ENCODE measurements around the gene MYO6. TPM values are rescaled to one million over a fixed set of nuclear protein-coding genes. Genes with fewer than 3 reads are reported as not detected.

The MYO6 gene
- total RNA-seq, 1 donor from 2014 or later = 62.7 TPM

DNA sequence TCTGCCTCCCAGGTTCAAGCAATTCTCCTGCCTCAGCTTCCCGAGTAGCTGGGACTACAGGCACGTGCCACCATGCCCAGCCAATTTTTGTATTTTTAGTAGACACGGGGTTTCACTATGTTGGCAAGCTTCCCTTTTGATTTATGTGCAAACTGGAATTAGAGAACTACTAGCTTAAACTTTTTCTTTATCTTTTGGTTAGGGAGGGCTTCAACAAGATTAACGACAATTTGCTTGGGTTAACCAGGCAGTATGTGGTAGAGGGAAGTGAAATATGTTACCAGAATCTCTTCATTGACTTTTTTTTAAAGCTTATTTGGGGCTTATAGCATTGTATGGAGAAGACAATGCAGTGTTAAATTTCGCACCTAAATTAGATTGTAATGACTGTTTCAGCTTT is 9.0 kb downstream of the MYO6 start:
- intact Hi-C loops (cut with DNase I) = no loop called here
- H3K4me1 ChIP-seq = peaks cover 22% of the 10 kb centered on the region
- no peak for TF ChIP-seq CTCF (IDR thresholded peaks at IDR 0.05)
- H3K9me3 ChIP-seq = no peaks in the 10 kb centered on the region
- no peak overlapping the region for H3K27ac ChIP-seq
- H3K4me3 ChIP-seq = no peak overlapping the region
- H3K27me3 ChIP-seq (ENCODE audit: low read depth) = no peaks in the 10 kb centered on the region
- ATAC-seq = no peak
- DNase-seq = no peak
- H3K36me3 ChIP-seq = no peaks in the 10 kb centered on the region

DNA sequence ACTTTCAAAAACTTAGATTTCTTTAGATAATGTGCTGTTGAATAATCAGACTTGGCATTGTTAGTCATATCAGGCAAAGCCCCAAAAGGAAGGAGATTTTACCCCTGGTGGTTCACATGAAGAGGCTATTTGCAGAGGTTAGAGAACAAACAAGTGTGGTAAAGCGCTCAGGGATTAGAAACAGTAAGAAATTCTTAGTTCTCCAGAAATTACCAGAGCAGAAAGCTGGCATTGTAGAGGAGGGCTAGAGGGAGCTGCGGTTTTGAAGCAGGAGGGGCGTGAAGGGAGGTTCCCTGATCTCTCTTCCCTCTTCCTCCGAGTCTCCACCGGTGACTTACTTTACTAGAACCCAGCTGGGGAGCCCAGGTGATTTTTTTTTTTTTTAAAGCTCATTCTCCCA is 10.2 kb downstream of the MYO6 start:
- intact Hi-C loops (cut with DNase I) = no loop called here
- peaks cover 13% of the 10 kb centered on the region for H3K4me1 ChIP-seq
- H3K27ac ChIP-seq = no peak overlapping the region
- no peak for TF ChIP-seq CTCF (IDR thresholded peaks at IDR 0.05)
- H3K9me3 ChIP-seq = no peaks in the 10 kb centered on the region
- H3K27me3 ChIP-seq (ENCODE audit: low read depth) = no peaks in the 10 kb centered on the region
- H3K4me3 ChIP-seq = no peak overlapping the region
- H3K36me3 ChIP-seq = no peaks in the 10 kb centered on the region
- peak in 1 of 2 donors; percentile 59 for ATAC-seq
- no peak for DNase-seq

DNA sequence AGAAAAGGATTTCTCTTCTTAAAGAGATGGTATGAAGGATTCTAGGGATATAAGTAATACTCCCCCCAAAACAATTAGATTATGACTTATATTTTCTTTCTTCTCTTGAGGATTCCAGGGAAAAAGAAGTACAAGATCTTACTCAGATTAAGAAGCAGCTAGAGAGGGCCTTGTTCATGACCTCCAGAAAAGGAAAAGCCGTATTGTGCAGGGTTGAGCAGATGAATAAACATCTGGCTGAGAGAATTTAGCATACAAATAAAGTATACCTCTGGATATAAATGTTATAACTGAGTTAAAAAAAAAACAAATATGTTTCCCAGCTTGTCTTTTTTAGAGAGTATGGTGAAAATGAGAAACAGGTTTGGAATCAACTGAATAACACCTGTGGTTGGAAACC is 11.3 kb downstream of the MYO6 start:
- ATAC-seq = no peak
- peaks cover 13% of the 10 kb centered on the region for H3K4me1 ChIP-seq
- no peak overlapping the region for H3K4me3 ChIP-seq
- no peaks in the 10 kb centered on the region for H3K36me3 ChIP-seq
- no peak for DNase-seq
- no peak for TF ChIP-seq CTCF (IDR thresholded peaks at IDR 0.05)
- no peaks in the 10 kb centered on the region for H3K27me3 ChIP-seq (ENCODE audit: low read depth)
- H3K27ac ChIP-seq = no peak overlapping the region
- no peaks in the 10 kb centered on the region for H3K9me3 ChIP-seq
- intact Hi-C loops (cut with DNase I) = no loop called here

DNA sequence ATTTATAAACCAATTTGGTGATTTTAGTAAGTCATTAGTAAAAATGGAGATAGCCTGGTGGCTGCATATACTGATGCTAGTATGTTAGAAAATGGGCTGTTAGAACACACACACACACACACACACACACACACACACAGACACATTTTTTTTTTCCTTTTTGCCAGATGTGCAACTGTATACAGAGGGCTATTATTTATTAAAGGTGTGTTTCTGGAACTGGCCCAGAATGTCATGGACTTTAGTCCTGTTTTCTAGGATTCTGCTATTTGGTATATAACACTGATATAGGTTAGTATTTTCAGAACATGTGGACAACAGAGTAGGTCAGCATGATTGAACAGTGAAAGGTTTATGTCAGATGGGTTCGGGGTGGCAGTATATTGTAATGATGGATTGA is 12.4 kb downstream of the MYO6 start:
- DNase-seq (no peak), ATAC-seq (no peak)
- H3K36me3 ChIP-seq = no peaks in the 10 kb centered on the region
- intact Hi-C loops (cut with DNase I) = no loop called here
- peaks cover 13% of the 10 kb centered on the region for H3K4me1 ChIP-seq
- no peak for TF ChIP-seq CTCF (IDR thresholded peaks at IDR 0.05)
- no peaks in the 10 kb centered on the region for H3K9me3 ChIP-seq
- H3K27me3 ChIP-seq (ENCODE audit: low read depth) = no peaks in the 10 kb centered on the region
- no peak overlapping the region for H3K27ac ChIP-seq
- H3K4me3 ChIP-seq = no peak overlapping the region

GRCh38 chr6:75762063-75762462 is 13.0 kb downstream of the MYO6 start:
- Histone ChIP-seq H3K4me3 (no peak overlapping the region), H3K4me1 (peaks cover 13% of the 10 kb centered on the region), H3K27me3 (ENCODE audit: low read depth) (no peaks in the 10 kb centered on the region), H3K27ac (no peak overlapping the region), H3K36me3 (no peaks in the 10 kb centered on the region), H3K9me3 (no peaks in the 10 kb centered on the region)
- TF ChIP-seq CTCF (IDR thresholded peaks at IDR 0.05) = no peak
- no peak for ATAC-seq
- DNase-seq = no peak
- intact Hi-C loops (cut with DNase I) = no loop called here

DNA sequence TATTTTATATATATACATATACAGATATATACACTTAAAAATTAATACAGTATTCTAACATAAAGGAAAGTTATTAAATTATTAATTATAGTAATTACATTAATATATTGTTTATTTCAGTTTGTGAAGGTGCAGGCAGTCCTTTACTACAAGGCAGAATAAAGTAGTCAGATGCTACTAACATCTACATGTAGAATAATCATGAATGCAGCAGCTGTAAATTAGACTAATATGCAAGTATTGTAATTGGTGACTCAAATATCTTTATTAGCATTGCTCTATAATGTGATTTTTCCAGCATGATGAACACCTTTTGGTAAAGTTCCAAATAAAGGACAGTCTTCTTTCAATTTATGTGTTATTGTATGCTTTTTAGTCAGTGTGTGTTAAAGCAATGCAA is 17.3 kb downstream of the MYO6 start:
- TF ChIP-seq CTCF (IDR thresholded peaks at IDR 0.05) = no peak
- no peaks in the 10 kb centered on the region for H3K36me3 ChIP-seq
- no peaks in the 10 kb centered on the region for H3K4me1 ChIP-seq
- H3K9me3 ChIP-seq = no peaks in the 10 kb centered on the region
- DNase-seq (no peak), ATAC-seq (no peak)
- no peak overlapping the region for H3K4me3 ChIP-seq
- H3K27ac ChIP-seq = no peak overlapping the region
- intact Hi-C loops (cut with DNase I) = no loop called here
- H3K27me3 ChIP-seq (ENCODE audit: low read depth) = no peaks in the 10 kb centered on the region
